ENCODE measurements around the gene LYZL2. TPM values are rescaled to one million over a fixed set of nuclear protein-coding genes. Genes with fewer than 3 reads are reported as not detected.
"Not testable (repeated sequence)": the region's sequence is repeated elsewhere in the genome, so short reads cannot be mapped to it uniquely, and the experiment has no call there.

LYZL2 gene
- total and polyA plus RNA-seq, 9 of the 15 experiments (the other 6 are each of a cell fraction or from before 2014, with no cell fraction given): not detected

DNA sequence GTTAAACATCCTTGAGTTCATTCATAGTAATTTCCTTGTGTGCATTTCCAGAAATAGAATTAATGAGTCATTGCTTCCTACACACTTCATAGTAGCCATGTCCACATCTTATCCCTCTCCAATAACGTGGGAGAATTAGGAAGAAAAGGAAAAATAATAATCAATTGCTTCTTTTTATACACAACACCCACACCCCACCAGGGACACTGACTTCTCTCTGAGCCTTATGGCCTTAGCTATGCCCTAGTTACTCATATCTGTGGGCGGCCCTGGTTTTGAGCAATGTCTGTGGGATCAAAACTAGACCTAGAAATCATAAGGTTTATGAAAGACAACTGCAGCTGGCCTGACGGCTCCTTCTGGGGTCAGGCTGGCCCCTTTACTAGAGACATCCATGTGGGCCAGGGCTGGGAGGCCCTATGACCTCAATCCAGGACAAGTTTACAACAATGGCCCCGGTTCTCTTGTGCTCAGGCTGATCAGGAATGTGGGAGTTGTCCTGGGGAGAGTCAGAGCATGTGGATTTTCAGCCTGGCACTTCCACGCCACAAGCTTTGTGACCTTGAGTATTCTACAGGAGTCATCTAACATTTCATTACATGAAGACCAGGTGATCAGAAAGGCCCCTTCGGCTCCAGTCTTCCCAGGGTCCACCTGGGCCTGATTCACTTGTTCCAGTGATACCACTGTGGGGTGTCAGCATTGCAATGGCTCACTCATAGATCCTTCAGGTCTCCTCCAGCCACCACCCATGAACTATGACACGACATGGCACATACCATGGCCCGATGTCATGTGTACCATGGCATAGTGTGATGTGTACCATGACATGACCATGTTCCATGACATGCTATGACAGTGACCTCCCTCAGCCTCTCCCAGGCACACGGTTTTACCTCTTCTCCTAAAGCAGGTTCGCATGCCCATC, 22.2 kb upstream of the LYZL2 start:
- H3K36me3 ChIP-seq (ENCODE audit: control insufficient read depth, insufficient read depth, low read length); H3K4me2 ChIP-seq (ENCODE audit: insufficient read depth, low read length); H4K20me1 ChIP-seq (replicated peaks; ENCODE audit: control insufficient read depth, insufficient read depth, low read length); CTCF ChIA-PET (ENCODE audit: low intra/inter-chr PET ratio); H3K4me3 ChIP-seq; BruUV-seq (replicated peaks); intact Hi-C loops (cut with micrococcal nuclease); ATAC-seq; H2AFZ ChIP-seq (ENCODE audit: low read depth, low read length); H3K9me1 ChIP-seq (ENCODE audit: control insufficient read depth, insufficient read depth, low read length); DNase-seq (ENCODE audit: extremely low read depth in 1 of 4, low spot score in 3 of 4); H3K79me2 ChIP-seq (ENCODE audit: control insufficient read depth, insufficient read depth, low read length); FAIRE-seq; in situ Hi-C loops (cut with MboI); H3K9me3 ChIP-seq (replicated peaks; ENCODE audit: control insufficient read depth, insufficient read depth, low read depth, low read length); H3K4me1 ChIP-seq (replicated peaks in 1 of 2; ENCODE audit: control insufficient read depth in 2 of 2, insufficient read depth in 2 of 2, low read length in 2 of 2); H3K9ac ChIP-seq (ENCODE audit: insufficient read depth in 1 of 2, low read depth in 2 of 2, low read length in 2 of 2); POLR2A ChIA-PET; H3K27ac ChIP-seq (ENCODE audit: extremely low read depth, low read depth, low read length): not testable (repeated sequence)
- H3K27me3 ChIP-seq (ENCODE audit: control insufficient read depth in 2 of 2, insufficient read depth in 2 of 2, low read length in 2 of 2): peaks cover 14 to 16% of the 10 kb centered on the region in 2 experiments; a peak in 4 of 5 replicates
- 0% methylated on average over 9 of the region's 10 CpGs for WGBS (ENCODE audit: insufficient coverage, low coverage, missing lambda C conversion rate)

DNA sequence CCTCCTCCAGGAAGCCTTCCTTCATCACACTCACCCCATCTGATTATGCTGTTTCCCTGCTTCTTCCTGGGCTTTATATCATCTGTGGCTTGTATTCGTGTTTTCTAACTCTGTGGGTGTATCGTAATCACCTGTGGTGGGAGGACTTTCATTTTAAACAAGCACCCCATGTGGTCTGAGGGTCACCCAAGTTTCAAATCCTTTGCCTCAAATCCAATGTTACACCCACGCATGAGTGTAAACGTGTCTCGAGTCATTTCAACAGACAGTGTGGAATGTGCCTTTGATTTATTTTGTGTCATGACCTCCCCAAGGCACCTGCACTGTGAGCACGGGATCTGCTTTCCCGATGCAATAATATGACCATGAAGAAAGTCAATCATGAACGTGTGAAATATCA, 17.5 kb upstream of the LYZL2 start:
- H3K4me1 ChIP-seq (replicated peaks in 1 of 2; ENCODE audit: control insufficient read depth in 2 of 2, insufficient read depth in 2 of 2, low read length in 2 of 2): no peaks in the 10 kb centered on the region; a peak in 1 of 5 replicates
- H3K9me1 ChIP-seq (ENCODE audit: control insufficient read depth, insufficient read depth, low read length): no peaks in the 10 kb centered on the region
- no peaks in the 10 kb centered on the region for H4K20me1 ChIP-seq (replicated peaks; ENCODE audit: control insufficient read depth, insufficient read depth, low read length)
- H3K4me2 ChIP-seq (ENCODE audit: insufficient read depth, low read length): no peak overlapping the region
- no peaks in the 10 kb centered on the region for H3K9me3 ChIP-seq (replicated peaks; ENCODE audit: control insufficient read depth, insufficient read depth, low read depth, low read length)
- H2AFZ ChIP-seq (ENCODE audit: low read depth, low read length): no peak overlapping the region
- ChIA-PET CTCF (ENCODE audit: low intra/inter-chr PET ratio) (no interaction called here), POLR2A (interaction anchor here (0.6 kb wide), 1 partner anchor 24 kb away, joined by 4 read pairs; no protein-coding TSS in a partner anchor)
- H3K79me2 ChIP-seq (ENCODE audit: control insufficient read depth, insufficient read depth, low read length): no peaks in the 10 kb centered on the region
- WGBS (ENCODE audit: insufficient coverage, low coverage, missing lambda C conversion rate): under 1% methylated on average over 8 of the region's 8 CpGs
- in situ Hi-C loops (cut with MboI) (no loop called here), intact Hi-C loops (cut with micrococcal nuclease) (no loop called here)
- no peak overlapping the region for H3K9ac ChIP-seq (ENCODE audit: insufficient read depth in 1 of 2, low read depth in 2 of 2, low read length in 2 of 2)
- TF ChIP-seq, protein P1, sequence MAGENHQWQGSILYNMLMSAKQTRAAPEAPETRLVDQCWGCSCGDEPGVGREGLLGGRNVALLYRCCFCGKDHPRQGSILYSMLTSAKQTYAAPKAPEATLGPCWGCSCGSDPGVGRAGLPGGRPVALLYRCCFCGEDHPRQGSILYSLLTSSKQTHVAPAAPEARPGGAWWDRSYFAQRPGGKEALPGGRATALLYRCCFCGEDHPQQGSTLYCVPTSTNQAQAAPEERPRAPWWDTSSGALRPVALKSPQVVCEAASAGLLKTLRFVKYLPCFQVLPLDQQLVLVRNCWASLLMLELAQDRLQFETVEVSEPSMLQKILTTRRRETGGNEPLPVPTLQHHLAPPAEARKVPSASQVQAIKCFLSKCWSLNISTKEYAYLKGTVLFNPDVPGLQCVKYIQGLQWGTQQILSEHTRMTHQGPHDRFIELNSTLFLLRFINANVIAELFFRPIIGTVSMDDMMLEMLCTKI (IDR thresholded peaks at IDR 0.05; ENCODE audit: partially characterized antibody): no peak
- peak; percentile 76 for TF ChIP-seq ZFP36 (IDR thresholded peaks at IDR 0.05; ENCODE audit: low read depth, low read length, partially characterized antibody)
- no peak for ATAC-seq
- no peak for FAIRE-seq
- H3K4me3 ChIP-seq: no peak overlapping the region
- no peak for DNase-seq (ENCODE audit: extremely low read depth in 1 of 4, low spot score in 3 of 4)
- no peaks in the 10 kb centered on the region for H3K36me3 ChIP-seq (ENCODE audit: control insufficient read depth, insufficient read depth, low read length)
- no peak overlapping the region for H3K27ac ChIP-seq (ENCODE audit: extremely low read depth, low read depth, low read length)
- BruUV-seq (replicated peaks): no TSS peak
- H3K27me3 ChIP-seq (ENCODE audit: control insufficient read depth in 2 of 2, insufficient read depth in 2 of 2, low read length in 2 of 2): peaks cover 28 to 52% of the 10 kb centered on the region in 2 experiments
